RWPE2 (cell line): ENCODE results near the gene ELAC1.

Experiments
- ATAC-seq: fragments of 200-7000 bp; cut with Tn5 transposase; 3 replicates; pipeline ENCODE4 v1.9.1; 2021; ENCODE audit warnings: low read depth
- DNase-seq: peaks from one replicate; pipeline ENCODE4 v3.0.0-alpha.2; 2020; ENCODE audit warnings: low spot score
- H3K27ac ChIP-seq: fragments of 450-650 bp; 2 replicates; pipeline ENCODE4 v1.5.1; 2017; ENCODE audit warnings: mild to moderate bottlenecking; ENCODE audit not compliant: poor library complexity, severe bottlenecking
- H3K27me3 ChIP-seq: fragments of 250-450 bp; sonication (Bioruptor Pico); 2 replicates; pipeline ENCODE4 v1.5.1; 2021; ENCODE audit warnings: mild to moderate bottlenecking, moderate library complexity; ENCODE audit not compliant: insufficient read depth, poor library complexity, severe bottlenecking
- H3K36me3 ChIP-seq: fragments of 250-450 bp; sonication (Bioruptor Pico); 2 replicates; pipeline ENCODE4 v1.5.1; 2020; ENCODE audit warnings: low read depth, mild to moderate bottlenecking, moderate library complexity
- H3K4me1 ChIP-seq: fragments of 250-450 bp; sonication (Bioruptor Pico); 2 replicates; pipeline ENCODE4 v1.5.1; 2021; ENCODE audit warnings: mild to moderate bottlenecking, moderate library complexity; ENCODE audit not compliant: insufficient read depth, poor library complexity, severe bottlenecking
- H3K4me3 ChIP-seq: fragments of 250-450 bp; sonication (Bioruptor Pico); 2 replicates; pipeline ENCODE4 v1.5.1; 2021; ENCODE audit warnings: mild to moderate bottlenecking, moderate library complexity; ENCODE audit not compliant: severe bottlenecking
- H3K9me3 ChIP-seq: fragments of 250-450 bp; sonication (Bioruptor Pico); 2 replicates; pipeline ENCODE4 v1.5.1; 2021; ENCODE audit warnings: mild to moderate bottlenecking, moderate library complexity; ENCODE audit not compliant: severe bottlenecking
- TF ChIP-seq, protein P1 (sequence below): fragments of 450-650 bp; IDR thresholded peaks from one replicate; pipeline ENCODE4 v1.5.1; 2017; ENCODE audit warnings: mild to moderate bottlenecking, moderate library complexity; ENCODE audit not compliant: poor library complexity, severe bottlenecking

The ELAC1 gene

DNA sequence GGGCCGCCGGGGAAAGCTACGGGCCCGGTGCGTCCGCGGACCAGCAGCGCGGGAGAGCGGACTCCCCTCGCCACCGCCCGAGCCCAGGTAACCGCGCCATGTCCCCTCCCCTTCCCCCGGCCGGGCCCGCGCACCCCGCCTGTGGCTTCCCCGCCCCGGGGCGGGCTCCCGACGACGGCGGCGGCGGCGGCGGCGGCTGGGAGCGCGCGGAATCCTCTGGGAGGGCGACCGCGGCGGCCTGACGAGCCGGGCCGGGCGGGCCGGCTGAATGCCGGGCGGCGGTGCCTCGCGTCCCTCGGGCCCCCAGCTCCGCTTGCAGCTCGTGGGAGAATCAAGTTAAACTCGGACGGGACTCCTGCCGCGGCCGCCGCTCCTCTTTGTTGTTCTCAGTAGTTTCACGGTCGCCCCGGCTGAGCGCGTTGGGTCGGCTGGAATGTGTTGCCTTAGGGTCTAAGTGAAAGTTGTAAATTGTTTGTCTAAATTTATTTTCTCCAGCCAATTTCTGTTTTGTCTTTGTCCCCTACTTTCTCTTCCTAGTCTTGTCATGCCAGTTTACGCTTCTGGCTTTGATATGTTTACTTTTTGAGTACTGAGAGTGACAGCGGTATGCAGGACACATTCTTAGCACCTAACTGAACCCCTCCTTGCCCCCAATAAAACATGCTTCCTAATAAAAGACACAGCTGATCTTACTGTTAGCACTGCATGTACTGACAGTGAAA is 62.9 kb downstream of the ELAC1 start:
- DNase-seq, result peak; percentile 51
- Histone ChIP-seq H3K4me1 (peaks cover 5% of the 10 kb centered on the region), H3K9me3 (no peaks in the 10 kb centered on the region), H3K27ac (peak overlapping the region; percentile 70), H3K4me3 (peak overlapping the region; percentile 96), H3K36me3 (peaks cover 24% of the 10 kb centered on the region), H3K27me3 (no peaks in the 10 kb centered on the region)
- ATAC-seq, result peak; percentile 70
- TF ChIP-seq, protein P1, sequence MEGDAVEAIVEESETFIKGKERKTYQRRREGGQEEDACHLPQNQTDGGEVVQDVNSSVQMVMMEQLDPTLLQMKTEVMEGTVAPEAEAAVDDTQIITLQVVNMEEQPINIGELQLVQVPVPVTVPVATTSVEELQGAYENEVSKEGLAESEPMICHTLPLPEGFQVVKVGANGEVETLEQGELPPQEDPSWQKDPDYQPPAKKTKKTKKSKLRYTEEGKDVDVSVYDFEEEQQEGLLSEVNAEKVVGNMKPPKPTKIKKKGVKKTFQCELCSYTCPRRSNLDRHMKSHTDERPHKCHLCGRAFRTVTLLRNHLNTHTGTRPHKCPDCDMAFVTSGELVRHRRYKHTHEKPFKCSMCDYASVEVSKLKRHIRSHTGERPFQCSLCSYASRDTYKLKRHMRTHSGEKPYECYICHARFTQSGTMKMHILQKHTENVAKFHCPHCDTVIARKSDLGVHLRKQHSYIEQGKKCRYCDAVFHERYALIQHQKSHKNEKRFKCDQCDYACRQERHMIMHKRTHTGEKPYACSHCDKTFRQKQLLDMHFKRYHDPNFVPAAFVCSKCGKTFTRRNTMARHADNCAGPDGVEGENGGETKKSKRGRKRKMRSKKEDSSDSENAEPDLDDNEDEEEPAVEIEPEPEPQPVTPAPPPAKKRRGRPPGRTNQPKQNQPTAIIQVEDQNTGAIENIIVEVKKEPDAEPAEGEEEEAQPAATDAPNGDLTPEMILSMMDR, result no peak

DNA sequence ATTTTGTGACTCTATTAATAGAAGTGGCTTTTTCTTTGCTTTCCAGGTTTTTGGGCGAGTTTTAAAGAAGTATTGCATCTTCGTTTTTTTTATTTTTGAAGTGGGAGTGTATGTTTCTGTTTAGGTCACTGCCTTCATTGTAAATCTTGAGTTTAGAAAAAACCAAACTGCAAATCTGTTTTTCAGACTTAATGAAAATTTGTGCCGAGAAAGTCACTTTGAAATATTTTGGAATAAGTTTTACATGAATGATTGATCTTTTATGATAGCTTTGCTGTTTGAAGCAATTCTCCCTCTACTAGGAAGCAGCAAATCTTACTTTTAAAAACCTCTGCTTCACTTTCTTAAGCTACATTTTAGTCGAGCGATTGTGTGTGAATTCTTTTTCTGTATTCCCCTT is 64.4 kb downstream of the ELAC1 start:
- no peak overlapping the region for H3K27ac ChIP-seq
- H3K36me3 ChIP-seq, result peaks cover 32% of the 10 kb centered on the region
- H3K4me3 ChIP-seq, result peak overlapping the region; percentile 96
- H3K4me1 ChIP-seq, result peaks cover 9% of the 10 kb centered on the region
- DNase-seq, result no peak
- no peaks in the 10 kb centered on the region for H3K27me3 ChIP-seq
- ATAC-seq, result no peak
- TF ChIP-seq, protein P1, result no peak
- H3K9me3 ChIP-seq, result no peaks in the 10 kb centered on the region

DNA sequence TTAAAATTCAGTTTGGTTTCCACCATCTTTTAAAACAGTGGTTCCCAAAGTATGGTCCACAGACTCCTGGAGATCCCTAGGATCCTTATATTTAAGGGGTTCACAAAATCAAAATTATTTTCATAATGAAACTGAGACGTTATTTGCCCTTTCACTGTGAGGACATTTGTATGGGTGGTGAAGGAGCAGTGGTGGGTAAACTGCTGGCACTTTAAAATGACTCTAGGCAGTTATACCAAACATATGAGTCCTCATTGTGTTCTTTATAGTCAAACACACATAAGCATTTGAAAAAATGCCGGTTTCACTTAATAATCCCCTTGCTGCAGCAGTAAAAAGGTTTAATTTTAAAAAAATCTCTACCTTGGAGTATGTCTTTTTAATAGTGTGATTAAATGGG is 69.4 kb downstream of the ELAC1 start:
- peaks cover 36% of the 10 kb centered on the region for H3K36me3 ChIP-seq
- no peak overlapping the region for H3K27ac ChIP-seq
- DNase-seq (no peak), ATAC-seq (no peak)
- no peak overlapping the region for H3K4me3 ChIP-seq
- no peaks in the 10 kb centered on the region for H3K9me3 ChIP-seq
- no peaks in the 10 kb centered on the region for H3K27me3 ChIP-seq
- TF ChIP-seq, protein P1, result no peak
- peaks cover 4% of the 10 kb centered on the region for H3K4me1 ChIP-seq
